CD4-positive, alpha-beta memory T cell (primary cell): ENCODE results near the gene KLHL17. TPM values are rescaled to one million over a fixed set of nuclear protein-coding genes. Genes with fewer than 3 reads are reported as not detected.
A peak's percentile ranks its signal among the peaks of the same experiment; 100 is the strongest.

Experiments used
- CTCF ChIA-PET: fragments of 350-600 bp; sonication (Branson Sonifier 250); formaldehyde crosslinking; loops from one replicate; lab custom pipeline; 2021; ENCODE audit warnings: inconsistent platforms; ENCODE audit not compliant: partially characterized antibody; lab: Charles Lee
- POLR2A ChIA-PET: fragments of 350-600 bp; sonication (Branson Sonifier 250); formaldehyde crosslinking; loops from one replicate; lab custom pipeline; 2021; ENCODE audit not compliant: partially characterized antibody; lab: Charles Lee
- DNase-seq, 5 donors: peaks; one replicate each; pipeline versions ENCODE4 v3.0.0 to v3.0.0-alpha.2; 2020 to 2022; ENCODE audit warnings: mixed read lengths in 1 of 5
- H3K27ac ChIP-seq: one replicate; pipeline ENCODE4 v1.7.0; 2013; ENCODE audit warnings: low read depth, low read length
- H3K27me3 ChIP-seq: 2 replicates; pipeline ENCODE4 v1.7.0; 2013; ENCODE audit warnings: mild to moderate bottlenecking, low read length, moderate library complexity; ENCODE audit not compliant: insufficient read depth
- H3K36me3 ChIP-seq: 2 replicates; pipeline ENCODE4 v1.7.0; 2013; ENCODE audit warnings: mild to moderate bottlenecking, low read length, moderate library complexity; ENCODE audit not compliant: insufficient read depth
- H3K4me1 ChIP-seq: 2 replicates; pipeline ENCODE4 v1.7.0; 2013; ENCODE audit warnings: mild to moderate bottlenecking, low read length, moderate library complexity; ENCODE audit not compliant: insufficient read depth
- H3K4me3 ChIP-seq, 2 donors: one replicate each; pipeline ENCODE4 v1.7.0; 2013; ENCODE audit warnings: low read length in 2 of 2, mild to moderate bottlenecking in 1 of 2
- H3K9me3 ChIP-seq, 2 donors: one replicate each; pipeline ENCODE4 v1.7.0; 2013; ENCODE audit warnings: low read length in 2 of 2, control low read depth in 1 of 2; ENCODE audit not compliant: control insufficient read depth in 1 of 2
- H3K27ac Mint-ChIP-seq, 7 donors: one replicate each; pipeline ENCODE4 v1.8.0; 2020 to 2021; ENCODE audit warnings: mixed read lengths in 7 of 7, mild to moderate bottlenecking in 6 of 7, inconsistent platforms in 3 of 7, moderate library complexity in 3 of 7
- H3K27me3 Mint-ChIP-seq, 2 donors: one replicate each; pipeline ENCODE4 v1.8.0; 2020 to 2021; ENCODE audit warnings: mixed read lengths in 2 of 2
- H3K36me3 Mint-ChIP-seq, 2 donors: one replicate each; pipeline ENCODE4 v1.8.0; 2020 to 2021; ENCODE audit warnings: mixed read lengths in 2 of 2, inconsistent platforms in 1 of 2, mild to moderate bottlenecking in 1 of 2
- H3K4me1 Mint-ChIP-seq, 4 donors: one replicate each; pipeline ENCODE4 v1.8.0; 2020 to 2021; ENCODE audit warnings: mixed read lengths in 4 of 4, mild to moderate bottlenecking in 1 of 4
- H3K4me3 Mint-ChIP-seq, 8 donors: one replicate each; pipeline ENCODE4 v1.8.0; 2020 to 2021; ENCODE audit warnings: mixed read lengths in 8 of 8, mild to moderate bottlenecking in 7 of 8, moderate library complexity in 6 of 8, inconsistent platforms in 3 of 8
- H3K9me3 Mint-ChIP-seq, 8 donors: one replicate each; pipeline ENCODE4 v1.8.0; 2020 to 2021; ENCODE audit warnings: mixed read lengths in 8 of 8, mild to moderate bottlenecking in 5 of 8, inconsistent platforms in 3 of 8, moderate library complexity in 1 of 8
- intact Hi-C: fragments of 100-400 bp; cut with micrococcal nuclease; formaldehyde crosslinking; loops from one replicate; pipeline ENCODE4 v1.15.1; 2023
- polyA plus RNA-seq, 2 donors: library from polyadenylated mRNA; unstranded; fragments of 300-500 nt; fragmentation: Illumina TruSeq; gene quantifications; one replicate each; pipeline ENCODE4 v1.2.3, GENCODE V29; 2021
- total RNA-seq, 2 experiments: library from RNA; stranded (reverse); gene quantifications; one replicate each; pipeline ENCODE4 v1.2.3, GENCODE V29; 2021

The KLHL17 gene
- total and polyA plus RNA-seq, 4 experiments from 2014 or later, result 0.89 to 46.5 (median 22.6) TPM

DNA sequence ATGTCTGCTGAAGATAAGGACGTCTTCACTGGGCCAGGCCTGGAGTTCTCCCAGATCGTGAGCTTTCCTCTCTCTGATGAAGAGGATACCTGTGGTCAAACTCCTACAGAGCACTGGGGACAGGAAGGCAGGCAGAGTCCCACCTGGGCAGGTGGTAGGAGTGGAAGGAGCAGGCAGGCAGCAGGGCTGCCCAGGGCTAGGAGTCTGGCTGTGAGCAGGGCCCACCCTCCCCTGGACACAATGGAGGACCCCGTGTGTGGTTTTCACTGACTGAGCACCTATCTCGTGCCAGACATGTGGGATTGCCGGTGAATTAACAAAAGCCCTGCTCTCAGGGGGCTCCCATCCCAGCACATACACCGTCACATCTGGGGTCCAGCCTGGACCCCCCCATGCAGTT is 41.5 kb upstream of the KLHL17 start:
- no peak overlapping the region for H3K4me3 ChIP-seq
- Mint-ChIP-seq H3K9me3 (peaks cover 0 to 3% (median 0%) of the 10 kb centered on the region in 8 donors), H3K27me3 (peaks cover 23 to 29% of the 10 kb centered on the region in 2 donors), H3K4me3 (no peak overlapping the region), H3K4me1 (peaks cover 11 to 24% (median 18%) of the 10 kb centered on the region in 4 donors), H3K27ac (no peak overlapping the region), H3K36me3 (peaks cover 0 to 1% of the 10 kb centered on the region in 2 donors)
- intact Hi-C loops, result no loop called here
- H3K27me3 ChIP-seq, result peaks cover 29% of the 10 kb centered on the region
- H3K9me3 ChIP-seq, result no peaks in the 10 kb centered on the region
- peaks cover 25% of the 10 kb centered on the region for H3K4me1 ChIP-seq
- no peak for DNase-seq
- no peaks in the 10 kb centered on the region for H3K36me3 ChIP-seq
- POLR2A ChIA-PET, result no interaction called here
- CTCF ChIA-PET, result no interaction called here
- H3K27ac ChIP-seq, result no peak overlapping the region

GRCh38 chr1:919271-919872 is 41.0 kb upstream of the KLHL17 start:
- H3K4me1 ChIP-seq, result peaks cover 25% of the 10 kb centered on the region
- H3K27ac ChIP-seq, result no peak overlapping the region
- Mint-ChIP-seq H3K27ac (no peak overlapping the region), H3K9me3 (peaks cover 0 to 3% (median 0%) of the 10 kb centered on the region in 8 donors), H3K27me3 (peaks cover 23 to 29% of the 10 kb centered on the region in 2 donors), H3K36me3 (peaks cover 0 to 1% of the 10 kb centered on the region in 2 donors), H3K4me1 (peaks cover 11 to 24% (median 18%) of the 10 kb centered on the region in 4 donors), H3K4me3 (no peak overlapping the region)
- CTCF ChIA-PET, result no interaction called here
- H3K36me3 ChIP-seq, result no peaks in the 10 kb centered on the region
- H3K27me3 ChIP-seq, result peaks cover 29% of the 10 kb centered on the region
- H3K4me3 ChIP-seq, result no peak overlapping the region
- POLR2A ChIA-PET, result no interaction called here
- intact Hi-C loops, result no loop called here
- no peaks in the 10 kb centered on the region for H3K9me3 ChIP-seq
- no peak for DNase-seq

GRCh38 chr1:920010-920409 is 40.4 kb upstream of the KLHL17 start:
- POLR2A ChIA-PET, result no interaction called here
- H3K36me3 Mint-ChIP-seq, result peaks cover 0 to 1% of the 10 kb centered on the region in 2 donors
- peaks cover 11 to 24% (median 18%) of the 10 kb centered on the region in 4 donors for H3K4me1 Mint-ChIP-seq
- intact Hi-C loops, result loop anchor here (5.0 kb wide), 1 partner anchor 37 kb away; the partner anchor contains the start of gene NOC2L
- H3K27ac ChIP-seq, result no peak overlapping the region
- CTCF ChIA-PET, result interaction anchor here (1.0 to 1.4 kb wide), 2 partner anchors 15 to 65 kb away, joined by 3 read pairs; no protein-coding TSS in a partner anchor
- H3K9me3 ChIP-seq, result no peaks in the 10 kb centered on the region
- H3K4me1 ChIP-seq, result peaks cover 25% of the 10 kb centered on the region
- no peak for DNase-seq
- peaks cover 29% of the 10 kb centered on the region for H3K27me3 ChIP-seq
- no peaks in the 10 kb centered on the region for H3K36me3 ChIP-seq
- peaks cover 23 to 29% of the 10 kb centered on the region in 2 donors for H3K27me3 Mint-ChIP-seq
- no peak overlapping the region for H3K27ac Mint-ChIP-seq
- no peak overlapping the region for H3K4me3 ChIP-seq
- H3K9me3 Mint-ChIP-seq, result peaks cover 0 to 3% (median 0%) of the 10 kb centered on the region in 8 donors
- H3K4me3 Mint-ChIP-seq, result no peak overlapping the region

DNA sequence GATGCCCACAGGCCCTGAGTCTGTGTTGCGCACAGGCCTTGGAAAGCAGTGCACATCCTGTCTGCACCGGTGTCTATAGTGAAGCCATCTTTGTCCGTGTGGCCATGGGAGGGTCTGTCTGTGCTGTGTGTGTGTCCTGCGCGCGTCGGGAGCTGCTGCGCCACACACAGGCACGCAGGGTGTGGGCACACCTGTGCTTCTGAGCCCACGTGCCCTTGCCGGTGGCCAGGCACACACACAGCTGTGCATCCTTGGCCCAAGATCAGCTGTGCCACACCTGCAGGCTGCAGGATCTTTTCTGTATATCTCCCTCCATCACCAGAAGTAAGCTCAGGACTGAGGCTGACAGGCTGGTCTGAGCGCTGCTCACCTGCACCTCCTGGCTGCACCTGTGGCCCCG is 39.9 kb upstream of the KLHL17 start:
- Histone ChIP-seq H3K27ac (no peak overlapping the region), H3K36me3 (no peaks in the 10 kb centered on the region), H3K4me1 (peaks cover 27% of the 10 kb centered on the region), H3K4me3 (no peak overlapping the region), H3K27me3 (peaks cover 29% of the 10 kb centered on the region), H3K9me3 (no peaks in the 10 kb centered on the region)
- POLR2A ChIA-PET, result no interaction called here
- H3K27ac Mint-ChIP-seq, result peak overlapping the region in 1 of 7 donors; percentile 22
- peaks cover 0 to 1% of the 10 kb centered on the region in 2 donors for H3K36me3 Mint-ChIP-seq
- intact Hi-C loops, result loop anchor here (5.0 kb wide), 1 partner anchor 37 kb away; the partner anchor contains the start of gene NOC2L
- DNase-seq, result no peak
- H3K4me1 Mint-ChIP-seq, result peaks cover 11 to 24% (median 18%) of the 10 kb centered on the region in 4 donors
- peaks cover 23 to 27% of the 10 kb centered on the region in 2 donors for H3K27me3 Mint-ChIP-seq
- CTCF ChIA-PET, result interaction anchor here (1.0 to 1.4 kb wide), 2 partner anchors 16 to 64 kb away, joined by 3 read pairs; no protein-coding TSS in a partner anchor
- H3K9me3 Mint-ChIP-seq, result peaks cover 0 to 3% (median 0%) of the 10 kb centered on the region in 8 donors
- peak overlapping the region in 5 of 8 donors; percentile 14 to 51 (median 35) for H3K4me3 Mint-ChIP-seq

- H3K4me3 ChIP-seq, result no peak overlapping the region
- H3K27me3 ChIP-seq, result peaks cover 34% of the 10 kb centered on the region
- peak in 1 of 5 donors; percentile 29 for DNase-seq
These were observed 39.2 kb upstream of the KLHL17 start for GRCh38 chr1:921011-921837.

GRCh38 chr1:923131-923990 is 37.0 kb upstream of the KLHL17 start, which contains the start of gene SAMD11:
Gene SAMD11 (plus strand): TSS chr1:923923. CDS start chr1:924432, 509 bp downstream.
- H3K36me3 ChIP-seq, result no peaks in the 10 kb centered on the region
- peak within 1 kb of the TSS in 5 of 7 donors; percentile 19 to 77 (median 75) for H3K27ac Mint-ChIP-seq
- H3K4me3 Mint-ChIP-seq, result peak within 1 kb of the TSS; percentile 83 to 94 (median 86)
- H3K9me3 ChIP-seq, result no peaks in the 10 kb centered on the region
- H3K27ac ChIP-seq, result no peak within 1 kb of the TSS
- peaks cover 32% of the 10 kb centered on the region for H3K4me1 ChIP-seq
- intact Hi-C loops, result loop anchor here (5.0 kb wide), 1 partner anchor 34 kb away; the partner anchor contains the start of gene NOC2L
- H3K9me3 Mint-ChIP-seq, result peaks cover 0 to 3% (median 0%) of the 10 kb centered on the region in 8 donors
- peaks cover 38% of the 10 kb centered on the region for H3K27me3 ChIP-seq
- POLR2A ChIA-PET, result no interaction called here
- peaks cover 0 to 1% of the 10 kb centered on the region in 2 donors for H3K36me3 Mint-ChIP-seq
- peaks cover 26 to 39% of the 10 kb centered on the region in 2 donors for H3K27me3 Mint-ChIP-seq
- peaks cover 11 to 29% (median 19%) of the 10 kb centered on the region in 4 donors for H3K4me1 Mint-ChIP-seq
- peak within 1 kb of the TSS in 1 of 2 donors; percentile 49 for H3K4me3 ChIP-seq
- DNase-seq, result peak in 4 of 5 donors; percentile 63 to 72 (median 69)
- CTCF ChIA-PET, result no interaction called here

More at GRCh38 chr1:921011-921837, 39.2 kb upstream of the KLHL17 start:
- CTCF ChIA-PET, result interaction anchor here (1.0 to 1.4 kb wide), 2 partner anchors 16 to 63 kb away, joined by 3 read pairs; no protein-coding TSS in a partner anchor
- peaks cover 0 to 1% of the 10 kb centered on the region in 2 donors for H3K36me3 Mint-ChIP-seq
- H3K4me1 Mint-ChIP-seq, result peaks cover 11 to 29% (median 18%) of the 10 kb centered on the region in 4 donors
- intact Hi-C loops, result loop anchor here (5.0 kb wide), 1 partner anchor 36 kb away; the partner anchor contains the start of gene NOC2L
- H3K4me3 Mint-ChIP-seq, result peak overlapping the region in 7 of 8 donors; percentile 14 to 47 (median 39)
- POLR2A ChIA-PET, result no interaction called here
- no peaks in the 10 kb centered on the region for H3K36me3 ChIP-seq
- peaks cover 26 to 30% of the 10 kb centered on the region in 2 donors for H3K27me3 Mint-ChIP-seq
- H3K9me3 ChIP-seq, result no peaks in the 10 kb centered on the region
- H3K27ac ChIP-seq, result no peak overlapping the region
- peak overlapping the region in 2 of 7 donors; percentile 22 to 90 for H3K27ac Mint-ChIP-seq
- peaks cover 32% of the 10 kb centered on the region for H3K4me1 ChIP-seq
- peaks cover 0 to 3% (median 0%) of the 10 kb centered on the region in 8 donors for H3K9me3 Mint-ChIP-seq
